COLO829 (cell line): ENCODE measurements around the gene LRP1B.
"Not testable (repeated sequence)": the region's sequence is repeated elsewhere in the genome, so short reads cannot be mapped to it uniquely, and the experiment has no call there.

Experiments
- DNase-seq: peaks from one replicate; pipeline ENCODE4 v3.0.0; 2012; ENCODE audit warnings: low spot score

The LRP1B gene

GRCh38 chr2:141021109-141021508, 1109.7 kb downstream of the LRP1B start:
- no peak for DNase-seq

GRCh38 chr2:141020346-141020745, 1110.5 kb downstream of the LRP1B start:
- no peak for DNase-seq

DNA sequence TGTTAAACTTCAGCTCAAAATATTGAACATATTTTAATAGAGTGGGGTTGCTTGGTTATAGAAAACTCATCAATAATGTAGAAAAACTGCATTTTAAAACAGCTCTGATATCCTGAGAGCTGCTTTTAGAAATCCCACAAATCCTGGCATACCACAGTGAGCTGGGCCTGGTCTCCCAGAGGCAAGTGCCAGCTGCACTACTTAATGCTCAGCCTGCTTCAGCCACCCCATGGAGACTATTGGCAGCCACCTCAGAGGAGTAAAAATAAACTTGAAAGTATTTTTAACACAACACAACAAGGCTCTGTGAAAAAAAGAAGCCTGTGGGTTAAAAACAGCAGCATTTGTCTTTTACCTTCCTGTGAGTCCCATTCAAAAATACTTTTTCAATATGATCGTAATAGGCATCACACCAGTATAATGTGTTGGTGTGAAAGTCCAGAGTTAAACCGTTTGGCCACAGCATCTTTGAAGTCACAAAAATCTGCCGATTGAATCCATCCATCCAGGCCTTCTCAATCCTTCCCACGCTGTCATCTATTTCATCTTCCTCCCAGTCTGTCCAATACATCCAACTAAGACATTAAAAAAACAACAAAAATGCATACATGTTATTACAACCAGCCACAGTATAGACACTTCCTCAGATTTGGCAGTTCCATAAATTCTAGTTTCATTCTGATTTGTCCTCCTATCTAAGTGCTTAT, 1115.3 kb downstream of the LRP1B start:
- DNase-seq = no peak

DNA sequence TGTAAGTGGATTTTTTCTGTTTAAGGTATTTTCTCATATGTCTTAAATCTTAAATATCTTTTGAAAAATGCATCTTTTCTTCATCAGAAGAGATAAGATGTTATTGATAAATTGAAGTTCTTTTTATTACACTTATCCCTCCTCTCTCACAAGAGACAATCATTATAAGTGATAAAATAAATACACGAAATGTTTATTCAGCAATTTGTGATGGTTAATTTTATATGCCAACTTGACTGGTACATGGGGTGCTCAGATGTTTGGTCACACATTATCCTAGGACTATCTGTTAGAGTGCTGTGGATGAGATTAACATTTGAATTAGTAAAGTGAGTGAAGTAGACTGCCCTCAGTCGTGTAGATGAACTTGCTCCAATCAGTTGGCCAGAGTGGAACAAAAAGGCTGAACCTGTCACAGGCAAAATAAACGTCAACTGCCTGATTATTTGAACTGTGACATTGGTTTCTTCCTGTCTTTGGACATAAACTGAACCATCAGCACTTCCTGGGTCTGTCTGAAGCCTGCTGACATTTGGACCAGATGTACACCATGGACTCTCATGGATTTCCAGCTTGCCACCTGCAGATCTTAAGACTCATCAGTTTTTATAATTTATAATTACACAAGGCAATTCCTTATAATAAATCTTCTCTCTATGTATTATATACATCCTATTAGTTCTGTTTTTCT, 1126.7 kb downstream of the LRP1B start:
- DNase-seq = no peak

GRCh38 chr2:141001750-141002149, 1129.1 kb downstream of the LRP1B start:
- no peak for DNase-seq

DNA sequence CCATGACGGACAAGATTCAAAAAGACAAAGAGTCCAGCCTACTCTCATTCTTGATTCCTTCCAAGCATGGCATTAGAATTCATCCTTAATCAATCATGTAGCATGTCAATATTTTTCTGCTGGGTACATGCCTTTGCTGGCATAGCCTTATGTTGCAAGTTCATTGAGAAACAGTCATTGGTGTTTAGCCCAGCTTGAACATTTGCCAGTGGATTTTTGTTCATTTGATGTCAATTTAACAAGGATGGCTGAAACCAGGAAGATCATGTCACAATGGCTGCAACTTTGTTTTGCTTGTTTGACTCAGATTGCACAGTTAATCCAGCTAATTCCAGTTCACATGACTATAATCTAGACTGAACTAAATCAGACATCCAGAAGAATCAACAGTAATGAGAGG, 1132.2 kb downstream of the LRP1B start:
- DNase-seq = no peak

DNA sequence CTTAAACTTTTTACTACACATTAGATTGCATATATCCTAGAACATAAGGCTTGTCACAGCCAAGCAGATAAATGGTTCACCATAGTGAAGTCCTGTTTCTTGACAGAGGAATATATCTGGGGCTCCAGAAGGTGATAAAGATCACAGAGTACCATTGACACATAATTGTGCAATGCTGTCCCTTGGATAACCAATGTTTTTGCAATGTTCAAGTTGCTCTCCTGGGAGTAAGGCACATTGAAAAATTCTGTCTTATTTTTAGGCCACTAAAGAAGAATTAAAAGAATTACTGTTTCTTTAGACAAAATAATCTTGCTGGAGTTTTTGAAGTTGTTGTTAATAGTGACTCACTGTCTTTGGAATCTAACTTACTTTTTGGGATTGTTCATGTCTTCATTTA, 1132.8 kb downstream of the LRP1B start:
- no peak for DNase-seq

DNA sequence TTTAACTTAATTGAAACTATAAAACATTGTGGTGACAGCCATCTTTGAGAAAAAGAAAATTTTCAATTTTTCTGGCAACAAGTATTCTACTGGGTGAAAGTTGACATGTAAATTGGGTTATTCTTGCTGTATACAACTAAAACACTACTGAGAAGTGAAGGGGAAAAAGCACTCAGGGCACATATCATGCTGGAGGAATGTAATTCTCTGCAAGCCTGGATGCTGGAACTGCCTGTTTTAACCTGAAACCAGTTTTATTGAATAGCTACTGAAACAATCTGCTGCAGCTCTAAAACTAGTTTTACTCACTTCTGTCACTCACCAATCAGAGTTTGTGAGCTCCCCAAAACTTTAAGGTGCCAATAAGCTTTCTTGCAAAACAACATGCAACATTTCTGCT, 1136.0 kb downstream of the LRP1B start:
- DNase-seq = no peak

DNA sequence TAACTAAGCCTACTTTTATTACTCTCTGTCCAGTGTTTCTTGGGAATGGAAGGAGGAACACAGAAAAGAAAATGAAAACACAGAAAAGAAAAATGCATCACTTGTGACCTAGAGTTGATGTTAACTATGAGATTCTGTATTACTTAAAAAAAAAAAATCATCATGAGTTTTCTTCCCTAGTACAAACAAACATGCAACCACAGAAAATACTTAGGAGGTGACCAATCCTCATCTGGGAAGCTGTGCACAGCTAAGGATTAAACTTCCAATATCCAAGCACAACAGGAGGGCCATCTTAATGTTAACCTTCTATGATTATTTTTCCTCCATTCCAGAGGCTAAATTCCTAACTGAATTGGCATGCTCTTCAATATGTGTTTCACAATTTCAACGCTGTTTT, 1140.4 kb downstream of the LRP1B start:
- DNase-seq = no peak

DNA sequence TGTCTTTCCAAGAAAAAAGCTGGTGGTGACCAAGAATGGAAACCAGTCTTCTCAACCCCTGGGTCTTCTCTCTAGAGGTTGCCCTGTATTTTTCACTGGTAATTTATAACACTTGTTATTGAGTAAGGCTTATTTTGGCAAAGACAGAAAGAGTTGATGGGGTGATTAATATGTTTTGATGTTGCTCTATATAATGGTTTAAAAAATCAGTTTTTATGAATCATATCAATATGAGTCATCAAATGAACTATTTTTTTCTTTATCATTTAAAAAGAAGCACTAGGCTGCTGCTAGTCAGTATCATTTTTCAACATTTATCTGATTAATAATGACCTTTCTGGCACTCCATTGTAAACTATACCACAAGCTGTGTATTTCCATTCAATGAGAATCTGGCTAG, 1142.2 kb downstream of the LRP1B start:
- DNase-seq = no peak

DNA sequence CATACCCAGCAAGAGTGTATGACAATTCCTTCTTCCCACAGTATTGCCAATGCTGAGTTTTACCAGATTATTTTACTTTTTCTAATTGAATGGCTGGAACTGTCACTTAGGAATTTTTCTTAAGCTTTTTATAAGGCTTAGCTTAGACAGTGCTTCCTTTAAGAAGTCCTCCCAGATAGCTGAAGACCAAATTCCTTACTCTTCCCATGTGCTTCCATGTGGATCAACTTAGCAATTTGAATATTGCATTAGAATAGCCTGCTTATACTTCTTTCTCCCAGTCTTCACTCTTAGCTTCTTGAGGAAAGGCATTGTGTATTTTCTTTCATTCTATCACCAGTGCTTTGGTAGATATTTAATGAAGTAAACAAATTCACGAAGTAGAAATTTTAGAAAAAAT, 1144.4 kb downstream of the LRP1B start:
- DNase-seq = no peak

DNA sequence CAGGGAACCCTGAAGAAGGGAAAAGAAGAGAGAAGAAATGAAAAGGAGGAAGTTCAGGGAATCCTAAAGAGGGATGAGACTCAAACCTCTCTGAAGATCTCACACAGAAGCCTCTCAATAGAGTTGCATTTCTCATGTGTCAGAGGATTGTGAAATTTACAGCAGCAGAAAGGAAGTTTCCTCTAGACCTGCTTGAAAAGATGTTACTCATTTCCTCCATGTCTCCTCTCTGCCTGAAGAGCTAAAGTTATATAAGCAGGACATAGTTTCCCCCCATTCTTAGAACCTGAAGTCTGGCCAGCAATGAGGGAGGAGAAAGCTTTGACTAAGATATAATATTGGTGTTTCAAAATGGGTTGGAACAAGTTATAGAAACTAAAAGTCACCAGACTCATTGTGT, 1155.6 kb downstream of the LRP1B start:
- DNase-seq = no peak

GRCh38 chr2:140972724-140973123, 1158.1 kb downstream of the LRP1B start:
- DNase-seq = no peak

DNA sequence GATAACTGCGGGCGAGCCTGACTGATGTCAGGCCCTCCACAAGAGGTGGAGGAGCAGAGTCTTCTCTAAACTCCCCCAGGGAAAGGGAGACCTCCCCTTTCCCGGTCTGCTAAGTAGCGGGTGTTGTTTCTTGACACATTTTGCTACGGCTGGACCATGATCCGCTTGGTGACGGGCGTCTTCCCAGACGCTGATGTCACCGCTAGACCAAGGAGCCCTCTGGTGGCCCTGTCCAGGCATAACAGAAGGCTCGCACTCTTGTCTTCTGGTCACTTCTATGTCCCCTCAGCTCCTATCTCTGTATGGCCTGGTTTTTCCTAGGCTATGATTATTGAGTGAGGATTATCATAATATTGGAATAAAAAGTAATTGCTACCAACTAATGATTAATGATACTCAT, 1166.5 kb downstream of the LRP1B start:
- DNase-seq = not testable (repeated sequence)

GRCh38 chr2:140949932-140950331, 1180.9 kb downstream of the LRP1B start:
- DNase-seq = no peak

GRCh38 chr2:140947236-140947635, 1183.6 kb downstream of the LRP1B start:
- no peak for DNase-seq

DNA sequence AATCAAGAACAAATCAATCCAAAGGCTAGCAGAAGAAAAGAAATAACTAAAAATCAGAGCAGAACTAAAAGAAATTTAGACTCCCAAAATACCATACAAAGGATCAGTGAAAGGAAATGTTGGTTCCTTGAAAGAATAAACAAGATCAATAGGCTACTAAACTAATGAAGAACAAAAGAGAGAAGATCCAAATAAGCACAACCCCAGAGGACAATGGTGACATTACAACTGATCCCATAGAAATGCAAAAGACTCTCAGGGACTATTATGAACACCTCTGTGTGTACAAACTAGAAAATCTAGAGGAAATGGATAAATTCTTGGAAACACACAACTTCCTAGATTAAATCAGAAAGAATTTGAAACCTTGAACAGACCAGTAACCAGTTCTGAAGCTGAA, 1186.9 kb downstream of the LRP1B start:
- no peak for DNase-seq

DNA sequence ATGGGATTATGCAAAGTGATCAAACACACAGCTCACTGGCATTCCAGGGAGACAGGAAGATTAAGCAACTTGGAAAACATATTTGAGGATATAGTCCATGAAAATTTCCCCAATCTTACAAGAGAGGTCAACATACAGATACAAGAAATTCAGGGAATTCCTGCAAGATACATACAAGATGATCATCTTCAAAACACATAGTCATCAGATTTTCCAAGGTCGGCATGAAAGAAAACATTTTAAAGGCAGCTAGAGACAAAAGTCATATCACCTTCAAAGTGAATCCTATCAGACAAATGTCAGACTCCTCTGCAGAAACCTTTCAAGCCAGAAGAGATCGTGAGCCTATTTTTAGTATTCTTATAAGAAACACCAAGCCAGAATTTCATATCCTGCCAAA, 1188.5 kb downstream of the LRP1B start:
- DNase-seq = no peak

DNA sequence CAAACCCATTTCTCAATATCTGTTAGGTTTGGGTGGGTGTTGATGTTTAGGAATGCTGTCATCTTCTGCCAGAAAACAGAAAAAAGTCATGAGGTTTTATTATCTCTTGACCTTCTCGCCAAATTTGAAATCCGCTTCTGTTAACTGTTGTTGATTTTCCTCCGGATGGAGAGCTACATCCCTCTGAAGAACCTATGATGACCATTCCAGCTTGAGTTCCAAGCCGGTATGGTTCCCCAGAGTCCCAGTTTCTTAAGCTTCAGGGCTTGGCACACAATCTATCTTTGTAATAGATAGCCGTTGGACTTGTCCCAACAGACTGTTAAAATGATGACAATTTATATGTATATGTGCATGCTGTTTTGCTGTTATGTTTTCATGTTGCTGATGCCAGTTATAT, 1201.0 kb downstream of the LRP1B start:
- DNase-seq = no peak

DNA sequence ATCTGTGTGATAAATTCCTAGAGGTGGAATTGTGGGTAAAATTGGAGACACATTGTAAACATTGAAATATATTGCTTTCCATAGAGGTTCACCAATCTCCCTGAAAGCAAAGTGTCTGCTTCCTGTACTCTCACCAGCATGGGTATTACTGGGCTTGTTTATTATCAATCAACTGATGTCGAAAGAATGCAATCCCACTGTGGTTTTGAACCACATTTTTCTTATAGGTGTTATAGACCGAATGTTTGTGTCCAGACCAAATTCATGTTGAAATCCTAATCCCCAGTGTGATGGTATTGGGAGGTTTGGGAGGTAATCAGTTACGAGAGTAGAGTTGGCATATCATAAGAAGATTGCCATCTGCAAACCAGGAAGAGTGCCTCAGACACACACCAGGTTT, 1212.4 kb downstream of the LRP1B start:
- no peak for DNase-seq

DNA sequence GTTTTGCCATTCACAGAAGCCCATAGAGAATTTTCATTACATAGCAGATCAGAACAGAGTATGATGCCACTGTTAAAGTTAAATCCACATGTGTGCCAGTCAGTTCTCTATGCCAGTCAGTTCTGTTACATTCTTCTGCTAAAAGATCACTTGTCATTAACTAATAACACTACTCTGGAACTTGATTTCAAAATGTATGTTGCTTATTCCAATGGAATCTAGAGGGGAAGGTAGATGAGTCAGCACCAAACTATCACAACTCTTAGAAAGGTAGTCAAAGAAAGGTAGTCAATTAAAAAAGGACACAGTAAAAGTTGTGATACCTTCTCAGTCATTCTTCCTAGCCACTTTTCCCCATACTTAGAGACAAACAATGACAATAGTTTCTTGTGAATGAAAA, 1214.4 kb downstream of the LRP1B start:
- no peak for DNase-seq

GRCh38 chr2:140910683-140911082, 1220.1 kb downstream of the LRP1B start:
- no peak for DNase-seq

DNA sequence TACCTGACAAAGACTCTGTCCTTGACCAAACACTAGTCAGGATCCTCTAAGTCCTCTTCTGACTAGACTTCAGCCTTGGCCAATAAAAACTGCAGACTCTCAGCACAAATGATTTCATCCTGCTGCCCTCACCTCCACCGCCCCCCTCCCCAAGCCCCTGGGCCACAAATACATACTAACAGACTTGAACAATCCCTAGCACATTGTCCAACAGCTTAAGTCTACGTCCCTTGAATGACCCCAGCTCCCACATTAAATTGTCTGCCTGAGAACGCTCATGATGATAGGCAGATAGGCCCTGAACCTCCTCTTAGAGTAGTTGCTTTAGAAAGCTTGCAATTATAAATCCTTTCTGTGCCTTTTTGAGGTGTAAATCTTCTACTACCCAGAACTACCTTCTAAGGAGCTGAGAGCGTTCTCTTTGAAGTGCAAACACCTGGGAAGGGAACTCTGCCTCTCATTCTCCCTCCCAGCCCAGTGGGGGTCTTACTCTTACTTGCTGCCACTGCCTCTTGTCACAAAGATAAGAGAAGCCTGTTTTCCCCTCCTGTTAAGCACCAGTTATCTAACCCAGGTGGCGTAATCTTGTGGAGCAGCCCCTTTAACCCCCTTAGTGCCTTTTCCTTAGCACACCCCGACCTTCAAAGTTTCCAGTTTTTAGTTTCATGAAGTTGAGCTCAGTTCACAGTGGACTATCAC, 1225.6 kb downstream of the LRP1B start:
- DNase-seq = no peak
